CD4-positive, alpha-beta T cell treated with Interleukin-2 at 100 ng/mL for 4 hours (primary cell): ENCODE data around the gene MINDY3.

Experiments used
- DNase-seq: peaks from one replicate; pipeline ENCODE4 v3.0.0-alpha.2; 2020; ENCODE audit warnings: low spot score

Gene MINDY3

DNA sequence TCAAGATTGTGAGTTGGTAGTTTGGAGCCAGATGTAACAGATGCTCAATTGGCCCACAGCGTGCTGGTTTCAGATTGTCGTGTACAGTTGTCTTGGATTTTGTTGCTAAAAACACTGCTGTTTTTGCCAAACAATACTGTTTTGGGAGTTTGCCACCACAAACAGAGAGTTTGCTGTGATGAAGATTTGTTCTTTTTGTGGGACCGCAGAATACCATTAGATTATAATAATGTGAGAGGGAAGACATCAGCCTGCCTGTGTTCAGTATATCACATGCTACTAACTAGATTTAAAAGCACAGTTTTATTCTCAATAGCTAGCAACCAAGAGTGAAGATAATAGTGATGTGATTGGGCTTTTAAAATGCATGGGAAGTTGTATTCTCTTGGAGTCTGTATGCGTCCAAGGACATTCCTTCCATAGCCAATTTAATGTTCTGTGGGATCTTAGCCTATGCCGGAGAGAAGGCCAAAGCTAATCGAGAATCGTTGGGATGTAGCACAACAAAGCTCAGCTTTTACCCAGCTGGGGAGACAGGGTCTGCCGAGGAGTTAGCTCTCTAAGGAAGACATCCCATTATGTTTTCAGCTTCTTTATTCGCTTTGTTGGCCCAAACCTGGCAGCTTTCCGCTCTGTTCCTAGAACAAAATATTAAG is 121.9 kb downstream of the MINDY3 start:
- no peak for DNase-seq

DNA sequence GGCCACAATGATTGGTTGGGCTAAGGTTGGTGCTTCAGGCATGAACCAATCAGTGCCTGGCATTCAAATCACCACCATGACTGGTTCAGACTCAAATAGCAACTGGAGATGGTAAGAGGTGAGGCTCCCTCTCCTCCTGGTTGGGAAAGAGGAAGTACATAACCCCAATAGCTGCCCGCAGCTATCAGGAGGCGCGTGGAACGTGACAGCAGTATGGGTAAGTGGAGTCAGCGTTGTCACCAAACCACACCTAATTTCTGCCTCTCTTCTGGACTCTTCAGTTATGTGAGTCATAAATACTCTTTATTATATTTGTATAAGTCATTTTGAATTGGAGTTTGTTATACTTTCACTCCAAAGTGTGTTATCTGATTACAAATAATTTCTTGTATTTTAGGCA is 122.7 kb downstream of the MINDY3 start:
- no peak for DNase-seq

DNA sequence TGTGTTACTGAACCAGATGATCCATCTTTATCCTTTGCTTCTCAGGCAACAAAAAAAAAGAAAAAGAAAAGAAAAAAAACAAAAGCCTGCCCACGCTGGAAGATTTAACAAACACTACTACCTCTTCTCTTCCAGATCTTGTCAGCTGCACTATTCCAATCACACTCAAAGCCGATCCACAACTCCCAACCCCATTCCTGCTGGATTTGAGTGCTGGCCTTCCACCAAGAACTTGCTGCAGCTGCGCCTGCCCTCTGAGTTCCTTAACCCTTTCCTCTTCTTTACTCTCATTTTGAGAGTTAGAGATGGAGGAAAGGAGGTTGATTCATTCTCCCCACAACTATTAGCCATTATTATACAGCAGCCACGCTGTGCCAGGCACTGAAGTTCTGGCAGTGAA is 124.5 kb downstream of the MINDY3 start:
- DNase-seq = no peak

DNA sequence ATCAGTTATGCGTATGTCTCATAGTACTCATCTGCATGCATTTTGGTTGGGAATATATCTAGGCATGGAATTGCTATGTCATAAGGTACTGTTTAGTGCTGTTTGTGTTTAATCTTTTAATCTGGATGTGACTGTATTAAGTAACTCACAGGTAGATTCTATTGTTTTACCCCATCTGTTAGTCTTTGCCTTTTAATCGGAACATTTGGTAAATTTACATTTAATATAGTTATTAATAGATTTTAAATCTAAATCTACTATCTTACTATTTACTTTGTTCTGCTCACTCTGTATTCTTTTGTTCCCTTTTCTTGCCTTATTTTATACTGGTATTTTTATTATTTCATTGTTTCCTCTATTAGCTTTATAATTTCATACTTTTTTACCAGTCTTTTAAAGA is 130.0 kb downstream of the MINDY3 start:
- DNase-seq = no peak

DNA sequence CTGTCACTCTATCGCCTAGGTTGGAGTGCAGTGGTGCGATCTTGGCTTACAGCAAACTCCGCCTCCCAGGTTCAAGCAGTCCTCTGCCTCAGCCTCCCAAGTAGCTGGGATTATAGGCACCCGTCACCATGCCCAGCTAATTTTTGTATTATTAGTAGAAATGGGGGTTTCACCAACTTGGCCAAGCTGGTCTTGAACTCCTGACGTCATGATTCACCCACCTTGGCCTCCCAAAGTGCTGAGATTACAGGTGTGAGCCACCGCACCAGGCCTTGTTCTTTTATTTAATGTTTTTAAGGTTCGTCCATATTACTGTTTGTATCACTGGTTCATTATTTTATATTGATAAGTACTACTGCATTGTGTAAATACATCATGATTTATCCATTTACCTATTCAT is 130.4 kb downstream of the MINDY3 start:
- no peak for DNase-seq
